H1 (cell line): ENCODE measurements around the gene DCDC2. TPM values are rescaled to one million over a fixed set of nuclear protein-coding genes. Genes with fewer than 3 reads are reported as not detected.

ENCODE experiments used
- CTCF ChIA-PET: fragments of 300-600 bp; sonication (Branson Sonifier 250); formaldehyde crosslinking; loops from one replicate; lab custom pipeline; 2021; ENCODE audit not compliant: partially characterized antibody; lab: Charles Lee
- POLR2A ChIA-PET: fragments of 300-600 bp; sonication (Branson Sonifier 250); formaldehyde crosslinking; loops from one replicate; lab custom pipeline; 2021; ENCODE audit warnings: inconsistent platforms; ENCODE audit not compliant: partially characterized antibody; lab: Charles Lee
- DNase-seq, 2 experiments: peaks; one replicate each; pipeline versions ENCODE4 v3.0.0 to v3.0.0-alpha.2; 2010 to 2022; ENCODE audit warnings: low spot score in 2 of 2, low read depth in 1 of 2, mixed read lengths in 1 of 2
- FAIRE-seq: peaks from 2 replicates; lab custom pipeline; 2011; peaks lifted over from hg19 to GRCh38; lab: Jason Lieb, UNC
- H2AFZ ChIP-seq: 2 replicates; pipeline ENCODE4 v1.8.1; 2012; ENCODE audit warnings: low read length, inconsistent platforms
- H2AK5ac ChIP-seq: 2 replicates; pipeline ENCODE4 v1.6.1; 2013; ENCODE audit warnings: low read depth, low read length
- H2BK120ac ChIP-seq: replicated peaks from 2 replicates; pipeline ENCODE3; 2013; ENCODE audit warnings: low read depth, low read length, inconsistent platforms
- H2BK12ac ChIP-seq: 2 replicates; pipeline ENCODE4 v1.6.1; 2013; ENCODE audit warnings: low read depth, low read length
- H2BK15ac ChIP-seq: 2 replicates; pipeline ENCODE4 v1.6.1; 2013; ENCODE audit warnings: low read length
- H2BK20ac ChIP-seq: 2 replicates; pipeline ENCODE4 v1.6.1; 2013; ENCODE audit warnings: low read length
- H2BK5ac ChIP-seq: 2 replicates; pipeline ENCODE4 v1.6.1; 2013; ENCODE audit warnings: low read depth, low read length
- H3K14ac ChIP-seq: 2 replicates; pipeline ENCODE4 v1.6.1; 2013; ENCODE audit warnings: inconsistent platforms; ENCODE audit not compliant: insufficient read length
- H3K18ac ChIP-seq: 2 replicates; pipeline ENCODE4 v1.6.1; 2013; ENCODE audit warnings: low read length; ENCODE audit errors: extremely low read depth
- H3K23ac ChIP-seq: 2 replicates; pipeline ENCODE4 v1.6.1; 2013; ENCODE audit warnings: inconsistent platforms; ENCODE audit not compliant: insufficient read length
- H3K23me2 ChIP-seq: 2 replicates; pipeline ENCODE4 v1.6.1; 2013; ENCODE audit warnings: low read depth, low read length
- H3K27ac ChIP-seq: 2 replicates; pipeline ENCODE4 v1.6.1; 2011; ENCODE audit warnings: low read depth, low read length, inconsistent platforms
- H3K27me3 ChIP-seq, 4 experiments: replicated peaks in 1 of 4; 1 replicate in 1 of 4; 2 replicates in 3 of 4; pipeline versions ENCODE4 v1.6.1 to v1.8.1; 2011 to 2013; ENCODE audit warnings: low read length in 3 of 4, mild to moderate bottlenecking in 3 of 4, inconsistent platforms in 2 of 4, mixed read lengths in 2 of 4, moderate library complexity in 1 of 4; ENCODE audit not compliant: control insufficient read depth in 3 of 4, insufficient read depth in 3 of 4; ENCODE audit errors: extremely low read depth in 1 of 4
- H3K36me3 ChIP-seq, 4 experiments: 2 replicates each; pipeline versions ENCODE4 v1.6.1 to v1.8.1; 2011 to 2013; ENCODE audit warnings: mild to moderate bottlenecking in 4 of 4, low read length in 3 of 4, moderate library complexity in 2 of 4, control low read depth in 1 of 4, inconsistent platforms in 1 of 4; ENCODE audit not compliant: insufficient read depth in 4 of 4, control insufficient read depth in 2 of 4
- H3K4ac ChIP-seq: replicated peaks from 2 replicates; pipeline ENCODE3; 2013; ENCODE audit warnings: low read length, low read depth, mixed read lengths, inconsistent platforms; ENCODE audit not compliant: insufficient read length
- H3K4me1 ChIP-seq, 4 experiments: replicated peaks in 1 of 4; 1 replicate in 1 of 4; 2 replicates in 3 of 4; pipeline versions ENCODE4 v1.6.1 to v1.8.1; 2011 to 2013; ENCODE audit warnings: low read length in 3 of 4, inconsistent platforms in 2 of 4, mixed read lengths in 1 of 4; ENCODE audit not compliant: insufficient read depth in 4 of 4, control insufficient read depth in 3 of 4
- H3K4me2 ChIP-seq, 2 experiments: 2 replicates each; pipeline versions ENCODE4 v1.6.1 to v1.8.1; 2011 to 2013; ENCODE audit warnings: low read depth in 2 of 2, low read length in 2 of 2, control low read depth in 1 of 2, inconsistent platforms in 1 of 2, mild to moderate bottlenecking in 1 of 2; ENCODE audit not compliant: insufficient read depth in 1 of 2
- H3K4me3 ChIP-seq, 4 experiments: fragments of 200-600, 300-600 bp in 1 of 4; sonication (generic), shearing (Covaris generic), sonication (Bioruptor Twin) in 1 of 4; 2 replicates each; pipeline versions ENCODE4 v1.5.1 to v1.8.1; 2011 to 2016; ENCODE audit warnings: low read length in 4 of 4, low read depth in 3 of 4, control low read depth in 2 of 4, inconsistent platforms in 2 of 4, mild to moderate bottlenecking in 2 of 4, mixed read lengths in 1 of 4, moderate library complexity in 1 of 4; ENCODE audit not compliant: insufficient read depth in 2 of 4; ENCODE audit errors: extremely low read depth in 1 of 4
- H3K56ac ChIP-seq: replicated peaks from 2 replicates; pipeline ENCODE3; 2013; ENCODE audit warnings: low read depth, mild to moderate bottlenecking, mixed read lengths, low read length, inconsistent platforms; ENCODE audit not compliant: insufficient read length
- H3K79me1 ChIP-seq: 2 replicates; pipeline ENCODE4 v1.6.1; 2013; ENCODE audit warnings: low read depth, low read length, control low read depth
- H3K79me2 ChIP-seq, 2 experiments: 2 replicates each; pipeline versions ENCODE4 v1.6.1 to v1.8.1; 2012 to 2013; ENCODE audit warnings: low read length in 2 of 2, mild to moderate bottlenecking in 2 of 2, inconsistent platforms in 1 of 2; ENCODE audit not compliant: insufficient read depth in 2 of 2, control insufficient read depth in 1 of 2
- H3K9ac ChIP-seq, 4 experiments: replicated peaks in 1 of 4; 1 replicate in 1 of 4; 2 replicates in 3 of 4; pipeline versions ENCODE4 v1.6.1 to v1.8.1; 2011 to 2013; ENCODE audit warnings: low read depth in 3 of 4, low read length in 3 of 4, control low read depth in 2 of 4, mild to moderate bottlenecking in 2 of 4, moderate library complexity in 2 of 4, inconsistent platforms in 1 of 4; ENCODE audit errors: extremely low read depth in 1 of 4
- H3K9me3 ChIP-seq, 2 experiments: 2 replicates each; pipeline versions ENCODE4 v1.6.1 to v1.8.1; 2012 to 2013; ENCODE audit warnings: mild to moderate bottlenecking in 2 of 2, moderate library complexity in 2 of 2, control low read depth in 1 of 2, inconsistent platforms in 1 of 2, low read depth in 1 of 2, low read length in 1 of 2, mixed read lengths in 1 of 2; ENCODE audit not compliant: insufficient read depth in 2 of 2
- H4K20me1 ChIP-seq, 2 experiments: replicated peaks in 1 of 2; 2 replicates each; pipeline versions ENCODE3 to v1.8.1; 2011 to 2013; ENCODE audit warnings: inconsistent platforms in 2 of 2, low read length in 2 of 2, mild to moderate bottlenecking in 1 of 2; ENCODE audit not compliant: insufficient read depth in 2 of 2, control insufficient read depth in 1 of 2
- H4K5ac ChIP-seq: 2 replicates; pipeline ENCODE4 v1.6.1; 2013; ENCODE audit warnings: low read length, low read depth, mixed read lengths, inconsistent platforms; ENCODE audit not compliant: insufficient read length
- H4K8ac ChIP-seq: 2 replicates; pipeline ENCODE4 v1.8.0; 2013; ENCODE audit warnings: mild to moderate bottlenecking, moderate library complexity, low read length, inconsistent platforms; ENCODE audit not compliant: insufficient read depth; ENCODE audit errors: extremely low read depth
- H4K91ac ChIP-seq: replicated peaks from 2 replicates; pipeline ENCODE3; 2013; ENCODE audit warnings: low read length, mixed read lengths, inconsistent platforms; ENCODE audit not compliant: insufficient read length
- E2F6 ChIP-seq: IDR thresholded peaks from 2 replicates; pipeline ENCODE4 v1.6.1; 2012; ENCODE audit warnings: inconsistent platforms
- JUN ChIP-seq: IDR thresholded peaks from 2 replicates; pipeline ENCODE4 v1.6.1; 2011; ENCODE audit warnings: low read depth, mild to moderate bottlenecking, improper control_type of control experiment, low read length
- KDM1A ChIP-seq: fragments of 200-600, 300-600 bp; sonication (generic); IDR thresholded peaks from 2 replicates; pipeline ENCODE4 v1.7.1; 2016; ENCODE audit warnings: mild to moderate bottlenecking, low read length, borderline replicate concordance
- SAP30 ChIP-seq: fragments of 300-600 bp; sonication (generic); IDR thresholded peaks from 2 replicates; pipeline ENCODE4 v1.7.1; 2012; ENCODE audit warnings: low read length, moderate library complexity, mild to moderate bottlenecking, inconsistent platforms; ENCODE audit not compliant: insufficient read depth, insufficient replicate concordance
- SP2 ChIP-seq: IDR thresholded peaks from 2 replicates; pipeline ENCODE4 v1.6.1; 2012; ENCODE audit warnings: mild to moderate bottlenecking, low read length, inconsistent platforms
- ZNF274 ChIP-seq: IDR thresholded peaks from 2 replicates; pipeline ENCODE4 v1.7.0; 2012; ENCODE audit warnings: low read length, borderline replicate concordance; ENCODE audit errors: extremely low read depth
- WGBS, 2 experiments: shearing (Covaris generic) in 1 of 2; methylation state at CpG; one replicate each; pipeline versions ENCODE4 v1.1.6 to v1.1.7; 2013 to 2015; ENCODE audit warnings: low lambda C conversion rate in 2 of 2, mixed read lengths in 2 of 2, inconsistent platforms in 1 of 2, low coverage in 1 of 2, missing lambda C conversion rate in 1 of 2; ENCODE audit not compliant: insufficient replicate concordance in 2 of 2, insufficient coverage in 1 of 2, insufficient read length in 1 of 2; ENCODE audit errors: extremely low coverage in 1 of 2, missing lambda C conversion rate in 1 of 2; 5-methylcytosine and 5-hydroxymethylcytosine counted together
- polyA plus RNA-seq, 7 experiments: library from polyadenylated mRNA; depleted of rRNA in 3 of 7; stranded (reverse) in 5 of 7; unstranded in 2 of 7; fragments of >200 nt in 5 of 7; fragments of 200-250 nt in 2 of 7; gene quantifications; 1 replicate in 5 of 7; 2 replicates in 1 of 7; 4 replicates in 1 of 7; pipeline versions ENCODE4 v1.2.1 to v1.2.3, GENCODE V29; 2011 to 2013; ENCODE audit warnings: missing spikeins in 2 of 7, mixed read lengths in 2 of 7
- total RNA-seq: library from RNA; stranded (reverse); fragmentation: NEBNext Ultra II Directional; extraction: Animal tissue kit (Norgen Biotek cat#: 25700); gene quantifications from 2 replicates; pipeline ENCODE4 v1.2.1, GENCODE V29; 2021

Gene DCDC2
- total and polyA plus RNA-seq, 2 of the 8 experiments (the other 6 are each of a cell fraction or from before 2014, with no cell fraction given): 0.03 to 0.15 TPM

DNA sequence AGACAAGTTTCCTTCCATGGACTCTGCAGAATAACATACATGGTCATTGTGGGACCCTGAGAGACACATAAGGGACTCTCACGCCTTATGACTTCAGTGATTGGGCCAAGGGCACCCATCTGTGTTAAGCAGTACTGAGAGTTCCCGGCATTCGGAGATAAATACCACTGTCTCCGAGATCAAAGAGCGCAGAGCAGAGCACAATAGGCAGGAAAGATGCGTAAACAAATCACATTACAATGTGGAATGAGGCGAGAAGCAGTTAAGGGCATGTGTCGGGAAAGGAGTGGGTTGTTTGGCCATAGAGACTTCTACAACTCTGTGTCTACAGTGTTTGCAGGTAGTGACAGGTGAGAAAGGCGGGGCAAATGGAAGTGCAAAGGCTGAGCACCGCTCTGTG, 174.3 kb downstream of the DCDC2 start:
- Histone ChIP-seq H4K91ac (no peak overlapping the region), H2BK20ac (no peak overlapping the region), H2BK5ac (no peak overlapping the region), H2BK12ac (no peak overlapping the region), H2AFZ (no peak overlapping the region), H3K4ac (no peak overlapping the region), H2BK15ac (no peak overlapping the region), H4K20me1 (no peaks in the 10 kb centered on the region), H3K9me3 (peaks cover 2 to 6% of the 10 kb centered on the region in 2 experiments; a peak in 2 of 4 replicates), H3K27ac (no peak overlapping the region), H3K23me2 (no peaks in the 10 kb centered on the region), H3K4me1 (no peaks in the 10 kb centered on the region), H3K18ac (no peak overlapping the region), H3K36me3 (no peaks in the 10 kb centered on the region), H3K56ac (no peak overlapping the region), H3K27me3 (peaks cover 0 to 1% (median 0%) of the 10 kb centered on the region in 4 experiments; a peak in 1 of 7 replicates), H3K4me3 (no peak overlapping the region), H3K23ac (no peak overlapping the region), H3K14ac (no peak overlapping the region), H3K9ac (no peak overlapping the region), H2BK120ac (no peak overlapping the region), H4K8ac (no peak overlapping the region), H3K79me2 (no peaks in the 10 kb centered on the region), H2AK5ac (no peak overlapping the region), H3K79me1 (no peaks in the 10 kb centered on the region), H4K5ac (no peak overlapping the region), H3K4me2 (no peak overlapping the region)
- no peak for DNase-seq
- 90% methylated on average over 10 of the region's 10 CpGs; no CpG with 5 or more reads in 1 of the 2 experiments for WGBS, 2 experiments
- CTCF ChIA-PET: no interaction called here
- no peak for TF ChIP-seq SP2
- TF ChIP-seq ZNF274: no peak
- no peak for TF ChIP-seq JUN
- no peak for TF ChIP-seq KDM1A
- no peak for TF ChIP-seq E2F6
- TF ChIP-seq SAP30: no peak
- no peak for FAIRE-seq
- POLR2A ChIA-PET: no interaction called here
